Left lobe of liver (tissue), 2 donors: ENCODE results near the gene CTNND1. TPM values are rescaled to one million over a fixed set of nuclear protein-coding genes. Genes with fewer than 3 reads are reported as not detected.
"Not testable (repeated sequence)": the region's sequence is repeated elsewhere in the genome, so short reads cannot be mapped to it uniquely, and the experiment has no call there.

Experiments
- ATAC-seq: fragments of 200-7000 bp; cut with Tn5 transposase; one replicate; pipeline ENCODE4 v1.9.1; 2020; ENCODE audit warnings: mild to moderate bottlenecking, moderate library complexity
- DNase-seq: peaks from one replicate; pipeline ENCODE4 v3.0.0-alpha.2; 2020; ENCODE audit warnings: low spot score
- total RNA-seq: library from RNA; stranded (reverse); gene quantifications from one replicate; pipeline ENCODE4 v1.2.1, GENCODE V29; 2021
- donor health status: DM: no; HTN: no; CAD: no; lungs with moderate emphysema.
- donor health status: DM: no; HTN: yes; CAD: no.

The CTNND1 gene
- total RNA-seq, 1 donor from 2014 or later: 98.1 TPM

DNA sequence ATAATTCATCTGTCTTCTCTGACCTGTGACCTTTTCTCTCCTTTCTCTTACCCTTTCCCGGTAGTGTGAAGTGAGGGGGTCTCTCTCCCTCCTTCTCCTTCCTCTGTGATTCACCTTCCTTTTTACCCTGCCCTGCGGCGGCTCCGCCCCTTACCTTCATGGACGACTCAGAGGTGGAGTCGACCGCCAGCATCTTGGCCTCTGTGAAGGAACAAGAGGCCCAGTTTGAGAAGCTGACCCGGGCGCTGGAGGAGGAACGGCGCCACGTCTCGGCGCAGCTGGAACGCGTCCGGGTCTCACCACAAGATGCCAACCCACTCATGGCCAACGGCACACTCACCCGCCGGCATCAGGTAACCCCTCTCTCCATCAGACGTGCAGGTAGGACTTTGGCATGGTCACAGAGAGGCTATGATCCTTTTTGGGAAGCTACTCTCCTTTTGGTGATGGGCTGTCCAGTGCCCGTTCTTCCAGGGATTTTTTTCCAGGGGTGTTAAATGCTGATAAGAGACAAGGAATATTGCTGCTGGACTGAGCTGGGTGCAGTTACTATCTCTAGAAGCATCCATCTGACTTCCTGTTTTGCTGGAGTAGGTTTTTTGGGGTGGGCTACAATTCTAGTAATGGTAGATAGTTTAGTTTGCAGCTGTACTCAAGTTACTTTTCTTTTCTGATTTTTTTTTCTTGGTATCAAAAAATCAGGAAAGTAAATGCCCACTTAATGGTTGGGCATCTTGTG is 29.9 kb downstream of the CTNND1 start:
- DNase-seq (no peak), ATAC-seq (no peak)

DNA sequence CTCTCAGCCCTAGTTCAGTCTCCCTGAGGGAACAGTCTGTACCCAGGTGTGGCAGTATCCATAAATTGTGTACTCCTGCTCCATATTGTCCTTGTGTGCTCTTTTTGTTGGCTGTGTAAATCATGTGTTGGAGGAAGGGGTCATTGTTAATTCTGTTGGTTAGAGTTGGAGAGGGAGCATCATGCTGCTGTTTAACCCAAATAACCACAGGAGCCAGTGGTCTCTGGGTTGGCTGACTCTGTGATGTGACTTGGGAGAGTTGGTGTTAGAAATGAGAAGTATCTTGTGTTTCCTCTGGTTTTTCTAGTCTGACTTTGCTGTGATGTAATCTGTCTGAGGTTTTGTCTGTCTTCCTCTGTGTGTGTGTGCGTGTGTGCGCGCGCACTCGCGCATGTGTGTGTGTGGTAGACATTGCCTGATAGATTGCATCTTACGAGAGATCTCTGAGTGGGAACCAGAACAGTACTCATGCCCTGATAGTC is 30.5 kb downstream of the CTNND1 start:
- ATAC-seq (peak; percentile 48), DNase-seq (peak; percentile 63)

DNA sequence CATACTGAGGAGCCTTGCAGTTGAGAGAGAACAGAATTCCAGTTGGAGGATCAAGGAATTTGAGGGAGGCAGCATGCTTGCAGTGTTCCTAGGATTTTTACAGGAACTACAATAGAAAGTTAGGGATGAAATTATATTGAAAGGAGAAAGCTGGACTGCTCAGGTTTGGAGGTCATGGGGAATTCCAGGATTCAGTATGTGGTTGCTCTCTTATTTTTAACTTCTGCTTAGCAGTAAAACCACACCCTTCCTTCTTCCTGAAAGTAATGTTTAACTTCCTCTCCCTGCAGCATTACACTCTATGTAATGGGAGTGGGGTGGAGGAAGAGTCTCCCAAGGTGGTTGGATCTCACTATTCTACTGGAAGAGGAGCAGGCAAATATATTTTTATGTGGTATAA is 31.3 kb downstream of the CTNND1 start:
- DNase-seq (no peak), ATAC-seq (peak; percentile 41)

DNA sequence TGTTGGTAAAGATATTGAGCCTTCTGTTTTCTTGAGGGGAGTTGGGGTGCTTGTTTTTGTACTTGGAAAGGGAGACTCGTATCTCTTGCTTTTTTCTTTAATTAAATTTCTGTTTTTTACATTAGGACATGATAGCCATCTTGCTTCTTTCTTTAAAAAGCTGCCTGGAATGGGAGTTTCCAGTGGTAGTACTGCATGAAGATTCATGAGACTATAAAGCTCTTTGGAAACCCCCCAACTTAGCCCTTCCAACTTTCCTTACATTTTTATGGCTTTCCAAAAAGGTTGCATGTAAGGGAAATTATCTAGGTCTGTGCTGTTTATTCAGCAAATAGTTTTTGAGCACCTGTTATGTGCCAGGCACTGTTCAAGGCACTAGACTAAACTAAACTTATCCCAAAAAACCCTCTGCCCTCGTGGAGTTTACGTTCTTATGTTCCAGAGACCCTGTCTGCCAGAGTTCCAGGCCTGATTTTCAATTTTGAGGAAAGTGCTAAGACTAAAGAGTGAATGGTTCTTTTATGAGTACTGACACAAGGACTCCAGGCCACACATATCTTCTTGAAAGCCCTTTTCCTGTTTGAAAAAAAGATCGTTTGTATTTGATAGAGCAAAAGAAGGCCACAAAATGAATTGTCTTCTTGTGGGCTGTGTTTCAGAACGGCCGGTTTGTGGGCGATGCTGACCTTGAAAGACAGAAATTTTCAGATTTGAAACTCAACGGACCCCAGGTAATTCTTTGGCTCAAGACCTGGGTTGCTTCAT is 31.9 kb downstream of the CTNND1 start:
- DNase-seq: no peak
- no peak for ATAC-seq

DNA sequence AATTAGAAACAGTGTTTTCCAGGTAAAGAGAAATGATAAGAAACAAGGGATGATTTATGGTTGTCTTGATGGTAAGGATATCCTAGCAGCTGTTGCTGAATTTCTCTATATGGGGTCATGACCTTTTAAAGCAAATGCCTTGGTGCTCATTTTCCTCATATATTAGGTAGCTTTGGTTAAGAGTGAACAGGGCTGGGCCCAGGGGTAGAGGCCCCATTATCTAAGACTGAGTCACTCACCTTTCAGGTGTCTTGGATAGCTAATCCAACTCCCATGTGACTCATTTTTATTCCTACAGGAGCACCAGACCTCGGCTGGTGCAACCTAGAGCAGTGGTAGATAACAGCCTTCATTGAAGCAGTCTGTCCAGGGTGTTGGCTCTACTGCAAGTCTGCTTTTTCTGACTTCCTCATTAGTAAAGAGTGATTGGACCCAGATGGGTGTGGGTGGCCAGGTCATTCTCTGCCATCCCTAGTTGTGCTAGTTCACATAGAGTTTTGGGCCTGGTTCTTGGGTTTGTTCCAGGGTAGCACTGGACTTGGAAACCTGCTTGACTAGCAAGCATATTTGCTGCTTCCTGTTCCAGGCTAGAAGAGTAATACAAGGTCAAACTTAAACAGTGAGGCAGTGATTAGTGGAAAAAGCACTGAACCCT is 37.4 kb downstream of the CTNND1 start:
- ATAC-seq: peak; percentile 82
- DNase-seq: peak; percentile 84

DNA sequence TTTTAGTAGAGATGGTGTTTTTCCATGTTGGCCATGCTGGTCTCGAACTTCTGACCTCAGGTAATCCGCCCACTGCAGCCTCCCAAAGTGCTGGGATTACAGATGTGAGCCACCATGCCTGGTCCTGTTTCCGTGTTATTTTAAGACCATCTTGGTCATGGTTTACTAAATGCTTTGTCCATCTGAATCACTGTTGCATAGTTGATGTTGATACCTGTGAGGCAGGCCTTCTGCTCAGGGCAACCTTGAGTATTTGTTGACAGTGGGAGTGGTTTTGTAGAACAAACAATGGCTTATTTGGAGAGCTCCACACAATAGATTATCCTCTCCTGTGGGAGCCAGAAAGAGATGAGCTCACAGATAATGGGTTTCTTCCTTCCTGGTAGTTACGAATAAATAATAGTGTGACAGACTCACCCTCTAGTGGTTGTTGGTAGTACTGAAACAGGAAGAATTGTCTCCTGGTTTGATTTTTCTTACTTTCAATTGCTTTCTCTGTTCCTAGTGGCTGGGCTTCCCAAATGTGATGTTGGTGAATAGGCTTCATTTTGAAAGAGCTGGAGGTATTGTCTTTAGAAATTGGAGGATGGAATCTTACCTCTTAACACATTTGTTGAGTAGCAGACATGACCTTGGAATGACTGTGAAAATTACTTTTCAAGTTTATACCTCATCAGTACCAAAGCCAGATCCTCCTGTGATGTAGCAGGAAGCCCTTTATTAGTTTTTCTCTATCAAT is 39.0 kb downstream of the CTNND1 start:
- DNase-seq (no peak), ATAC-seq (peak; percentile 90)

DNA sequence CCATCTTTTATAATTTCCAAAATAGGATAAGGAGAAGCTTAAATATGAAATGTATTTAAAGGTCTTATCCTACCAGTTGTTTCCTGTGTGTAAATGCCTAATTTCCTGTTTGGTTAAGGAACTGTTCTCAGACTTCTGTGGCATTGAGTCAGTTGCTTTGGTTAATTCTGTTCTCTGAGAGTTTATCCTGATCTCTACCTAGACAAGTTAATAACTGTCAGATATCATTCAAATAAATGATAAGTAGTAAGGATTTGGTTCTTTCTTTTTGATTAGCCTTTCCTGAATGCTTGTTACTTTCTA is 39.5 kb downstream of the CTNND1 start:
- ATAC-seq: no peak
- DNase-seq: no peak

DNA sequence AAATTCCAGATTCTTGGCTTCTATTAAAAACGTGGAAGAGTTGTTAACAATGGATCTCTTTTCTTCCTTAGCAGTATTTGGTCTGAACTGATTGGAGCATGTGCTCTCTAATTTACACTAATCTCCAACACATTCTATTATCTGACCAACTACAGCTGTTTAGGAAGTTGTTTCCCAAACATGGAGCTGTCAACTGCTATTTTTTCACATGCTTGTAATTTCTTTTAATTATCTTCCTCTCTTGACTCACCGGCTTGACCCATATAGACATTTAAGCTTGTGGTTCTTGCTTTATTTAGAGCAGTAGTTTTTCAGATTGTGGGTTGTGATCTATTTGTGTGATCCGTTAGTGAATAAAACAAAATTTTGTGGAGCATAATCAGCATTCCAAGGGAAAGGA is 40.8 kb downstream of the CTNND1 start:
- ATAC-seq (no peak), DNase-seq (no peak)

DNA sequence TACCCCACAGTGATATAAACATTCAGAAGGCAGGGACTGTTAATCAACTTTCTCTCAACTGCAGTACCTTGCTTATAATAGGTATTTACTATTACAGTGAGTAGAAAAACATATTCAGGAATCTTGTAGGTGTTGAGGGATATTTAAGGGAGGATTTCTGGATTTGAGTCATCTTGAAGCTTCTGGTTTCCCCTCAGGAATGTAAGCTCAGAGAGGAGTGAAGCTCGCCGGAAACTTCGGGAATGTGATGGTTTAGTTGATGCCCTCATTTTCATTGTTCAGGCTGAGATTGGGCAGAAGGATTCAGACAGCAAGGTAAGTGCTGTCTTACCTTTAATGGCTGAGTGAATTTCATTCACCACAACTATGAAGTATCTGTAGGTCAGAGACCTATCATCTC is 42.9 kb downstream of the CTNND1 start:
- ATAC-seq (no peak), DNase-seq (no peak)

DNA sequence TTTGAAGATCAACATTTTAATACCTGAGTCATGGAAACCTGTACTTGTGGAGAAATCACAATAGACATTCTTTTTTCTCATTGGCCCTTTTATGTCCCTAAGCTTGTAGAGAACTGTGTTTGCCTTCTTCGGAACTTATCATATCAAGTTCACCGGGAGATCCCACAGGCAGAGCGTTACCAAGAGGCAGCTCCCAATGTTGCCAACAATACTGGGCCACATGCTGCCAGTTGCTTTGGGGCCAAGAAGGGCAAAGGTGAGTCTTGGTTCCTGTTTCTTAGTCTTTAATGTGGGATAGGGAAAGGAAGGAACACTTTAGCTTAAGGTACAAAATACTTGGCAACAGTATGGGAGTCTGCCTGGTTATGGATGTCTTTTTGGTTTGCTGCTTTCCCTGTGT is 44.2 kb downstream of the CTNND1 start:
- DNase-seq (no peak), ATAC-seq (no peak)

DNA sequence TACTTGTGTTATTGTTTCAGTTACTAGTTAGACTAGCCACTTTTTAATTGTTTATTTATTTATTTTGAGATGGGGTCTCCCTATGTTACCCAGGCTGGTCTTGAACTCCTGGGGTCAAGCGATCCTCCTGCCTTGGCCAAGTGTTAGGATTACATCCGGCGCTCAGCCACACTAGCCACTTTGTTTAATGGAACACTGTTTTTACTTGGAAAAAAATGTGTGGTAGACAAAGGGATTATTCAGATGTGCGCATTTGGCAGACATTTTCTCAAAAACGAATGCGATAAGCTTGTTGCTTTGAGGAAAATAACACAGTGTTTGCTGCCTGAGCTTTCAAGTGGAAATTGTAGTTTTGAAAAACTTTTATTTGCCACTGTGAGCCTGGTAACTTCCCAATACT is 51.0 kb downstream of the CTNND1 start:
- DNase-seq (no peak), ATAC-seq (no peak)

DNA sequence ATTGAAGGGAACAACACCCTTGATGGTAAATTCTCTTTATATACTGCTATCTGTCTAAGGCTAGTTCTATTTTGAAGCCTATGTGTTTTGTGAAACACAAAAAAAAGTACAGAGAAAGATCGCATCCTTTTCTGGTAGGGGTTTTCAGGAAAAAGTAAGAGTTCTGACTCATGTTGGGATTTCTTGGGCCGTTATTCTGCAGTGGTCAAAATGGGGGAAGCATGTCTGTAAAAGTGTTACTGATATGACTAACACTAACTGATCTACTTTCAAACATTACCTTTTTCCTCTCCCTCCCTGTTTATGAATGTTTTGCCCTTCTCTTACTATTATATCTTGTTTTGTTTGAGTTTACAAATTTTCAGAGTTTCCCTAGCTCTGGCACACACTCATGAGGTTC is 53.9 kb downstream of the CTNND1 start:
- DNase-seq: no peak

DNA sequence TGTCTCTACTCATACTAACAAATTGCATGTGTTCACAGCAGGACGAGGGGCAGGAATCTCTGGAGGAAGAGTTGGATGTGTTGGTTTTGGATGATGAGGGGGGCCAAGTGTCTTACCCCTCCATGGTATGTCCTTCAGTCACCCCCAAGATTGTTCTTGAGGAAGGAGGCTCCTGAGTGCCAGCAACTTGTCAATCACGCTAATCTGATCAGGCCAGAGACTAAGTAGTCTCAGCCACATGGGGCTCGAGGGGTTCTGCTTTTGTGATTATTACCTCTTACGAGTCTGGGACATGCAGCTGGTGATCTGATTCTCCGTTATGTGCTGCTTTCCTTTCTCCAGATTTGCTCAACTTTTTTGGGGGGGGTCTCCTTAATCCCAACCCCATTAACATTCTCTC is 54.3 kb downstream of the CTNND1 start:
- DNase-seq (no peak), ATAC-seq (no peak)

More for the DNA sequence above, 53.9 kb downstream of the CTNND1 start:
- no peak for ATAC-seq

DNA sequence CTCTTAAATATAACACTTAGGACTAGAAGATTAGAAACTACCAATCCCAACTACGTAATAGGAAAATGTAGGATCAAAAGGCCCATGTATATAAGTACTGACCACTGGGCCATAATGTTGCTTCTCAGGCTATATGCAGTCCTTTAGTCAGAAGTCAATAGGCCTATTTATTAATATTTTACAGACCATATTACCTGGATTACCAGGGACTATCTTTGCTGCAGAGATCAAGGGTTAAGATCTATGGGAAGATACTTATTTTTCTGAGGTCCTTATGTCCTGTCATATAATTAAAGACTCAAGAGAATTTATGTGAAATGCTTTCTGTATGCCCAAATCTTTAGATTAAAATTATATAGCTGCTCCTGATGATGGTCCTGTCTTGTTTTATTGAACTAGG is 57.2 kb downstream of the CTNND1 start:
- ATAC-seq: no peak

DNA sequence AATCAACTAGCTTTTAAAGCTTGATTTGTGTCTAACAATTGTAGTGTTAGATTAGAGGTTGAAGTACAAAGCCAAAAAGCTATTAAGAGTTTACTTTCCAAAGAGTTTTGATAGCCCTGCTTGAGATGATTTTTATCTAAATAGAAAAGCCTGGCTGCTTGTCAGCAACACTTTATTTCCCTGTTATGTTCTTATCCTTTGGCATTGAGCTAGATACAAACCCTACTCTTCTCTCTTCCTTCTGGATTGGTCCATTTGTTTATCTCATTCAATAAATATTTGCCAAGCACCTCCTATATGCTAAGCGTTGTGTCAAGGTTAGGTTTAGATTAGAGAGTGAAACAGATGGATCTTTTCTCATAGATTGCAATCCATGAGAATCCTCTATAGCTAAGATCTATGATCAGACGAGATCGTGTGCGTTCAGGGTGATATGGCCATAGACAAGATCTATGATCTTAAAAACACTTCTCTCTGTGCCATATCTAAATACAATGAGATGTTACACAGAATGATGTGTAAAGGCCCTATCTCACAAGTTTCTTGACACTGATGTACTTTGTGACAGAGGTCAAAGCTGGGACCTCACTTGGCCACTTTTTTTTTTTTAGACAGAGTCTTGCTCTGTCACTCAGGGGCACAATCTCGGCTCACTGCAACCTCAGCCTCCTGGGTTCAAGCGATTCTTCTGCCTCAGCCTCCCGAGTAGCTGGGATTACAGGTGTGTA is 57.8 kb downstream of the CTNND1 start:
- DNase-seq: no peak
- no peak for ATAC-seq

More for the DNA sequence above, 57.2 kb downstream of the CTNND1 start:
- no peak for DNase-seq

DNA sequence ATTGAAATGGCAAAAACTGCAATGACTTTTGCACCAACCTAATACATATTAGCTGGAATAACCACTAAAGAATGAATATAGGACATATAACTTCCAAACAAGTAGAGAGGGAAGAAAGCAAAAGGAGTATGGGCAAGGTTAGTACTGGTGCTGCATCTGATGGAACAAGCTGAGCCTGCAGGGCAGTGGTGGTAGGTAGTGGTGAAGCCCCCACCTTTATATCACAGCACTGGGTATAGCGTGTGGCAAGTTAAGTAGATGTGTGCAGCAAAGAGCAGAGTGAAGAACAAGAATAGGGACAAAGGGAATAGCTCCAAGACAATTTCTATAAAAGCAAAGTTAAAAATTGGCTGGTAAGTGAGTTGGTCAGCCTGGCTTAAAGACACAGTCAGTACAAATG is 62.3 kb downstream of the CTNND1 start:
- DNase-seq (no peak), ATAC-seq (no peak)

DNA sequence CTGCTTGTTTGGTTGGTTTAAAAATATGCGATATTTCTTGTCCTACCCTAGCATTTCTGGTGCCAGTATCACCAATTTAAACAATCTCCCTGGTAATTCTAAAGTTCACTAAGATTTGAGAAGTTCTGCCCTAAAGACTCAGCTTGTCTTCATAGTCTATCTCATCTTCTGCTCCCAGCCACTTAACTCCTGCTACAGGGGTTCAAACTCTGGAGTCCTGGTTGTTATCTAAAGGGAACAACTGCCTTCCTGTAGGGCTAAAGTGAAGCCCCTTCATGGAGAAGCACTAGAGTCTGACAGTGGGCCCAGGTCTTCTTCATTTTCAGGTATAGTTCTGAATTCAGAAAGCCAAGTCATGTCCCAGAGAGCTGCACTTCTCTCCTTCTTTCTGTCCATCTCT is 73.2 kb downstream of the CTNND1 start:
- no peak for ATAC-seq
- no peak for DNase-seq

DNA sequence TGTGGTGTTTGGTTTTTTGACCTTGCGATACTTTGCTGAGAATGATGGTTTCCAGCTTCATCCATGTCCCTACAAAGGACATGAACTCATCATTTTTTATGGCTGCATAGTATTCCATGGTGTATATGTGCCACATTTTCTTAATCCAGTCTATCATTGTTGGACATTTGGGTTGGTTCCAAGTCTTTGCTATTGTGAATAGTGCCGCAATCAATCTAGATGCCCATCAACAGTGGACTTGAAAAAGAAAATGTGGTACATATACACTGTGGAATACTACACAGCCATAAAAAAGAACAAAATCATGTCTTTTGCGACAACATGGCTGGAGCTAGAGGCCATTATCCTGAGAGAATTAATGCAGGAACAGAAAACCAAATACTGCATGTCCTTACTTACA is 77.0 kb downstream of the CTNND1 start:
- ATAC-seq, DNase-seq: not testable (repeated sequence)

DNA sequence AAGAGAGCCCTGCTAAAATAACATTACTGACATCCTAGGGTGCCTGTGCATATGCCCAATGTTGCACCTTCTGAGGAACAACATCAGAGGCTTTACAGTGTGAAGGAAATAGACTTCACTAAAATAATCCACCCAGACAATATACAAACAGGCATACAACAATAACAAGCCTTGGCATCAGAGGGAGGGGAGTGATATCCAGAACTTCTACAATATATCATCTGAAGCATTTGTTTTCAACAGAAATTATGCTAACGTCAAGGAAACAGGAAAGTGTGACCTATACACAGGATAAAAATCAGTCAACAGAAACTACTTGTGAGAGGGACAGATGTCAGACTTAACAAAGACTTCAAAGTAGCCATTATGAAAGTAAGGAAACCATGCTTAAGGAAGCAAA is 81.3 kb downstream of the CTNND1 start:
- no peak for ATAC-seq

DNA sequence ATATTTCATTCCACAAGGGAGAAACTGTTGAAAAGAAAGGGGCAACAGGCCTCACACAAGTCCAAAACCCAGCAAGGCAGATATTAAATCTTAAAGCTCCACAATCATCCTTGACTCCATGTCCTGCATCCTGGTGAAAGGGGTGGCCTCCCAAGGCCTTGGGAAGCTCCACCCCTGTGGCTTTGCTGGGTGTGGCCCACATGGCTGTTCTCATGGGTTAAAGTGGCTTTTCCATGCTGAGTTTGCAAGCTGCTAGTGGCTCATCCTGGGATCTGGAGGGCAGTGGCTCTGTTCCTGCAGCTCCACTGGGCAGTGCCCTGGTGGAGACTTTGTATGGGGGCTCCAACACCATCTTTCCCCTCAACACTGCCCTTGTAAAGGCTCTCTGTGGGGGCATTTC is 106.4 kb downstream of the CTNND1 start:
- ATAC-seq (no peak), DNase-seq (no peak)

More for the DNA sequence above, 81.3 kb downstream of the CTNND1 start:
- no peak for DNase-seq

DNA sequence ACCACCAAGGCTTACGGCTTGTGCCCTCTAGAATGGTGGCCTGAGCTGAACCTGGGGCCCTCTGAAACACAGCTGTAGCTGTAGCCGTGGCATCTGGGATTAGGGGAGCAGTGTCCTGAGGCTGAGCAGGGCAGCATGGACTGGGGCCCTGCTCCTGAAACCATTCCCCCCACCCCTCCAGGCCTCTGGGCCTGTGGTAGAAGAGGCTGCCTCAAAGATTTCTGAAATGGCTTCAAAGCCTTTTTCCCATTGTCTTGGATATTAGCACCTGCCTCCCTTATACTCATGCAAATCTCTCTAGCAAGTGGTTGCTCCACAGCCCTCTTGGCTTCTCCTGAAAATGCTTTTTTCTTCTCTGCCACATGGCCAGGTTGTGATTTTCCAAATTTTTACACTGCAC is 106.9 kb downstream of the CTNND1 start:
- no peak for DNase-seq
- no peak for ATAC-seq
